Mammary epithelial cell (primary cell): ENCODE results near the gene VAV2.

Source experiments
- EZH2 ChIP-seq: IDR thresholded peaks from 2 replicates; pipeline ENCODE4 v1.6.1; 2012; ENCODE audit warnings: low read length, inconsistent platforms, borderline replicate concordance
- TF ChIP-seq, protein P1 (sequence below), 2 donors: IDR thresholded peaks in 1 of 2; conservative IDR thresholded peaks in 1 of 2; 2 replicates each; pipeline ENCODE4 v1.5.1; 2011 to 2012; ENCODE audit warnings: inconsistent platforms in 2 of 2, low read length in 2 of 2, mild to moderate bottlenecking in 2 of 2, control low read depth in 1 of 2, low read depth in 1 of 2; ENCODE audit not compliant: insufficient read depth in 1 of 2; ENCODE audit errors: extremely low read depth in 1 of 2

GRCh38 chr9:133812077-133812868, 179.9 kb downstream of the VAV2 start:
- TF ChIP-seq, protein P1, sequence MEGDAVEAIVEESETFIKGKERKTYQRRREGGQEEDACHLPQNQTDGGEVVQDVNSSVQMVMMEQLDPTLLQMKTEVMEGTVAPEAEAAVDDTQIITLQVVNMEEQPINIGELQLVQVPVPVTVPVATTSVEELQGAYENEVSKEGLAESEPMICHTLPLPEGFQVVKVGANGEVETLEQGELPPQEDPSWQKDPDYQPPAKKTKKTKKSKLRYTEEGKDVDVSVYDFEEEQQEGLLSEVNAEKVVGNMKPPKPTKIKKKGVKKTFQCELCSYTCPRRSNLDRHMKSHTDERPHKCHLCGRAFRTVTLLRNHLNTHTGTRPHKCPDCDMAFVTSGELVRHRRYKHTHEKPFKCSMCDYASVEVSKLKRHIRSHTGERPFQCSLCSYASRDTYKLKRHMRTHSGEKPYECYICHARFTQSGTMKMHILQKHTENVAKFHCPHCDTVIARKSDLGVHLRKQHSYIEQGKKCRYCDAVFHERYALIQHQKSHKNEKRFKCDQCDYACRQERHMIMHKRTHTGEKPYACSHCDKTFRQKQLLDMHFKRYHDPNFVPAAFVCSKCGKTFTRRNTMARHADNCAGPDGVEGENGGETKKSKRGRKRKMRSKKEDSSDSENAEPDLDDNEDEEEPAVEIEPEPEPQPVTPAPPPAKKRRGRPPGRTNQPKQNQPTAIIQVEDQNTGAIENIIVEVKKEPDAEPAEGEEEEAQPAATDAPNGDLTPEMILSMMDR (conservative IDR thresholded peaks at IDR 0.05 in 1 of 2, IDR thresholded peaks at IDR 0.05 in 1 of 2; ENCODE audit: extremely low read depth in 1 of 2, insufficient read depth in 1 of 2, low read depth in 1 of 2, low read length in 2 of 2): no peak
- no peak for TF ChIP-seq EZH2
